ENCODE results near the gene EIF4A2. TPM values are rescaled to one million over a fixed set of nuclear protein-coding genes. Genes with fewer than 3 reads are reported as not detected.

Gene EIF4A2
- total and polyA plus RNA-seq, 2 of the 13 experiments (the other 11 are each of a cell fraction or from before 2014, with no cell fraction given) = 480 to 596 TPM

GRCh38 chr3:186806089-186807055 is 23.0 kb downstream of the EIF4A2 start, which contains the start of gene RFC4 (continued):
- no peak for TF ChIP-seq ZNF101 (CRISPR knock-in tag; IDR thresholded peaks at IDR 0.05; ENCODE audit: borderline replicate concordance, low read depth)
- TF ChIP-seq SIN3B (IDR thresholded peaks at IDR 0.05; ENCODE audit: low read length) = peak; percentile 82
- TF ChIP-seq ZFAT (CRISPR knock-in tag; conservative IDR thresholded peaks at IDR 0.05) = no peak; the same call in 1 of the 2 replicates
- peak; percentile 69; the same call in 1 of the 2 replicates for TF ChIP-seq ZNF564 (CRISPR knock-in tag; IDR thresholded peaks at IDR 0.05)
- peak; percentile 40; the same call in 1 of the 2 replicates for TF ChIP-seq CEBPG (CRISPR knock-in tag; IDR thresholded peaks at IDR 0.05)
- peak; percentile 34; the same call in 1 of the 2 replicates for TF ChIP-seq PITX1 (CRISPR knock-in tag; IDR thresholded peaks at IDR 0.05)
- TF ChIP-seq CERS6 (CRISPR knock-in tag; IDR thresholded peaks at IDR 0.05) = no peak
- no peak for TF ChIP-seq NFE2 (CRISPR knock-in tag; IDR thresholded peaks at IDR 0.05)
- TF ChIP-seq GRHL1 (CRISPR knock-in tag; conservative IDR thresholded peaks at IDR 0.05) = no peak
- TF ChIP-seq FOXO1 (CRISPR knock-in tag; IDR thresholded peaks at IDR 0.05) = peak; percentile 67; the same call in 1 of the 2 replicates
- no peak for TF ChIP-seq ATF6 (CRISPR knock-in tag; conservative IDR thresholded peaks at IDR 0.05)
- TF ChIP-seq TCF12 (IDR thresholded peaks at IDR 0.05) = no peak
- peak; percentile 83; the same call in 1 of the 2 replicates for TF ChIP-seq TCF12 (CRISPR knock-in tag; IDR thresholded peaks at IDR 0.05)
- peak; percentile 73; the same call in 1 of the 2 replicates for TF ChIP-seq ZNF20 (CRISPR knock-in tag; IDR thresholded peaks at IDR 0.05)
- peak; percentile 77; the same call in 1 of the 2 replicates for TF ChIP-seq ZNF792 (CRISPR knock-in tag; IDR thresholded peaks at IDR 0.05)
- TF ChIP-seq RERE (CRISPR knock-in tag; IDR thresholded peaks at IDR 0.05; ENCODE audit: low read depth) = peak; percentile 31; the same call in 1 of the 2 replicates
- TF ChIP-seq E2F2 (CRISPR knock-in tag; IDR thresholded peaks at IDR 0.05; ENCODE audit: borderline replicate concordance) = peak; percentile 97; the same call in 1 of the 2 replicates
